Measurements from ENCODE around the gene CNGA1.
"Not testable (repeated sequence)": the region's sequence is repeated elsewhere in the genome, so short reads cannot be mapped to it uniquely, and the experiment has no call there.

Gene CNGA1

DNA sequence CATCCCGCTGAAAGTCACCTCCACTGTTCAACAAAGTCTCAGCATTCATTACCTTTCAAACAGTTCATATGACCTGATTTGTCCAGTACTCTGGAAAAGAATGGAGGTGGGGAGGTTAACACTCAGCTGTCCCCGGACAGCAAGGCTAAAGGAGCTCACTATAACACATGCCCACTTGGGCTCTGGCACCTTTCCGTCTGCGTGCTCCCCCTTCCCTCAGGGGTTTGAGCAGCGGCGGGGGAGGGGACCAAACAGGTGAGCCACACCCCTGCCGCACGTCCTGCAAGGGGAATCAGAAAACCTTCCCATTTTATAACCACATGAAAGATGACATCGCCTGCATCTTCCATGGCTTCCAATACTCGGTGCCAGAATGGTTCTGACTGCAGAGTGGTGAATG is 62.2 kb downstream of the CNGA1 start:
- DNase-seq: no peak

DNA sequence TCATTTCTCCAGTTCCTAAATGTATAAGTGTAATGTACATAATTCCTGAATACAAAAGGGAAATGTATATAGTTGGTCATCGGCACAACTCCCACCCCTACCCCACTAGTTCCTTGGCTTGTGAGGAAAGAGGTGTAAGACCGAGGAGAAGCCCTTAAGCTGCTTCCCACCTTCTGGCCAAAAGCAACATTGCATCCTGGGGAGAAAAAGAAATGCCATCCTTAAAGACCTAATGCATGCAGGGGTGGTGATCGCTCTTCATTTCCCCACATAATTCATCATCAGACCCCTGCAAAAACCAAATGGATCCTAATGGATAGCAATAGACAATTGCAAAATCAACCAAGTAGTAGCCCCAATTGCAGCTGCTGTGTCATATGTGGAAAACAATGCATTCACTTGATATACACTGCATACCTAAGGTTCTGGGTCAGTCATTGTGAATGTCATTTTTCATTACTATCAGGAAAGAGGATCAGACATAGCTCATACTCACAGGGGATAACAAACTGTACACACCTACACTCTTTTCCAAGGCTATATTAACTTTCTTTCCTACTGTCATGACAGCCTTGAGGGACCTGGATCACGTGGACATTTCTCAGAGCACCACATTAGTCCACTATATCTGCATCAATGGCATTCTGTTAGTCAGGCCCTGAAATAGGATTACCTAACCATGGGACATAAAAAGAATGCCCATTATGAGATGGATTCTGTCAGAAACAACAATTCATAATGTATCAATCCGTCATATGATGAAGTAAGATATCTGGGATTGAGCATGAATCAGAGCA is 70.4 kb downstream of the CNGA1 start:
- no peak for DNase-seq

DNA sequence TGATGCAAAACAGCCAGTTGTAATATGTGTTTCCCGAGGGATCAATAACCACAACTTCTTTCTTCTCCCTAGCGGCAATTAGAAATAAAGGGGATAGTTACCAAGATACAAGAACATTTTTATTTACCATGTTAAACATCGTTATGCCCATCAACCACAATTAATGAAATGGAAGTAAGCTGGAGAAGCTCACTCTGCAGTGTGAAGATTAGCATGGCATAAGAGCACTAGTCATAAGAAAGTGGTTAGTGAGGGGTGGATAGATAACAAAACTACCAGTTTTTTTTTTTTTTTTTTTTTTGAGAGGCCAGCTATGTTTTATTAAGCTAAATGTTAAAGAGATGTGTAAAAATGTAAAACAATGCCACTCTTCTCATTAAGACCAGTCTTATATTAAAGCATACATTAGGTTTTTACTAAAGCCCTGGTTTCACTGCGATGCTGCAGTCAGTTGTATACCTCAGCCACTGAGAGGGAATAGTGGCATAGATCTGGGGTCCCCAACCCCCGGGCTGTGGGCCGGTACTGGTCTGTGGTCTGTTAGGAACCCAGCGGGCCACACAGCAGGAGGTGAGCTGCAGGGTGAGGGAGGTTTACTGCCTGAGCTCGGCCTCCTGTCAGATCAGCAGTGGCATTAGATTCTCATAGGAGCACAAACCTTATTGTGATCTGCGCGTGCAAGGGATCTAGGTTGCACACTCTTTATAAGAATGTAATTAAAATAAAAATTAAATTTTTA is 74.2 kb downstream of the CNGA1 start:
- no peak for DNase-seq

DNA sequence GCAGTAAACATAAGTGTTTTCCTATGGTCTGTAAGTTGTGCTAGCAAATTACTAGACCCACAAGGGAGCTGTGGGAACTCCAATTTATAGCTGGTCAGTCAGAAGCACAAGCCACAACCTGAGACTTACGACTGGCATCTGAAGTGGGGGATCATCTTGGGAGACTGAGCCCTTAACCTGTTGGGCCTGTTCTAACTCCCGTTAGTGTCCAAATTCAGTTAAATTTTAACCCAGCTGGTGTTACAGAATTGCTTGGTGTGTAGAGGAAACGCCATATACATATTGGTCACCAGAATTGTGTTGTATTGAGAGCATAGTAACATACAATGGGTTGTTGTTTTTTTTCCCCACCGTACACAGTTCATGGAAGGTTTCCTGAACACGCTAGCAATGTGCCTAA is 77.0 kb downstream of the CNGA1 start:
- DNase-seq: no peak

DNA sequence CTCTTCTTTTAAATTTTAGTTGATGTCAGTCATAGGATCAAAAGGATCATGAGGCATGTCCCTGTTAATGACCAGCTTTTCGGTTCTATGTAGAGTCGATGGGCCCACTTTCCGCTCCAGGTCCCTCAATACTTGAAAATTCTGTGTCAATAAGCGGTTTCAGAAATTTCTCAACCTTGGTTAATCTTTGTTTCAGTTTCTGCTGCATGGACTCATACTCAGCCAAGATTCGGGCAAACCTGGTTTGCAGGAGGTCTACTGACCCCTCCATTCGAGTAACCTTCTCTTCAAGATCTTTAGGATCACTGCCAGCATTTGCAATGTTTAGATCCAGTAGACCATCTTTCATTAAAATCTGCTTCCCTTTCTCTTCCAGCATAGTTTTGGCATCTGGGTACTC is 80.1 kb downstream of the CNGA1 start:
- no peak for DNase-seq

DNA sequence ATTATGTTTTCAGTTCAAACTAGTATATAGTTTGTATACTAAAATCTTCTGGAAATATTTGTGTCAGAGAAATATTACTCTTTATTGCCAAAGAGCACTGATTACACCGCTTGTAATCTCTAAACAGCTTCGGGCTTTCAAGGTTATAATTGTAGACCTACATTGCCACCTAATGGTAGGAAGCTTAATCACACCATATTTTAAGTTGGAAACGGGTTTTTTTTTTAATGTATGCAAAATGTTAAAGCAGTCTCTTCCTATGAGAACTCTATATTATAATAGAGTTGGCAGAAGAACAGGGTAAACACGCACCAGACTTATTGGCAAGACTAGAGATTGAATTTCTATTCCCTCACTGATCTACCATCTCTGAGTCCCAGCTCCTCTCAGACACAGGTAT is 82.6 kb downstream of the CNGA1 start:
- DNase-seq: no peak

DNA sequence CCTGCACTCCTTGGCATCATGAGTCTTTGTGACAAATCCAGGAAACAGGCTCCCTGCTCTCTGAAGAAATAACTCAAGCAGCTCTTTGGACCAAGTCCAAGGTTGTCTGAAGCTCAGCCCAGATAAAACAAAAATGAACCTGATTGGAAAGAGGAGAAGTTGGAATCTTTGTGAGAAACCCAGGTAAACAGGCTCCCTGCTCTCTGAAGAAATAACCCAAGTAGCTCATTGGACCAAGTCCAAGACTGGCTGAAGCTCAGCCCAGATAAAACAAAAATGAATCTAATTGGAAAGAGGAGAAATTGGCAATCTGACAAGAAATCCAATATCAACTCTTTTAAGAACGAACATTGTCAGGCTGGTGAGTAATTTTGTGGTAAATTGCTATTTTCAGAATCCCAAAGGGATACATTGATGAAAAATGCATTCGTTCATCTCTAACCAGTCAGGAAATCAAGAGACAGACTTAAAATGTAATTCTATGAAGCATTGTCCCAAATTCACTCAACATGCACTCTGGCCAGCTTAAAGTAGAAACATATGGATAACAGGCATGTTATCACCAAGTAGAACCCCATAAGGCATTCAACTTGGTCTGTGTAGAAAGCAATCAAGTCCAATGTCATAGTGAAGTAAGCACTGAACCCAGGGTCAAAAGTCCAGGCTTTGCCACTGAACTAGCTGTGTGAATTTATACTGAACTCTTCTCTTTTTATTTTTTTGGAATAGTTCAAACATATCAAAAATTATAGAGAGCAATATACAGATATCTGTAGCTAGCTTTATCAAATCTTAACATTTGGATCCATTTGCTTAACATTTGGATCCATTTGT is 85.3 kb downstream of the CNGA1 start:
- DNase-seq: no peak

DNA sequence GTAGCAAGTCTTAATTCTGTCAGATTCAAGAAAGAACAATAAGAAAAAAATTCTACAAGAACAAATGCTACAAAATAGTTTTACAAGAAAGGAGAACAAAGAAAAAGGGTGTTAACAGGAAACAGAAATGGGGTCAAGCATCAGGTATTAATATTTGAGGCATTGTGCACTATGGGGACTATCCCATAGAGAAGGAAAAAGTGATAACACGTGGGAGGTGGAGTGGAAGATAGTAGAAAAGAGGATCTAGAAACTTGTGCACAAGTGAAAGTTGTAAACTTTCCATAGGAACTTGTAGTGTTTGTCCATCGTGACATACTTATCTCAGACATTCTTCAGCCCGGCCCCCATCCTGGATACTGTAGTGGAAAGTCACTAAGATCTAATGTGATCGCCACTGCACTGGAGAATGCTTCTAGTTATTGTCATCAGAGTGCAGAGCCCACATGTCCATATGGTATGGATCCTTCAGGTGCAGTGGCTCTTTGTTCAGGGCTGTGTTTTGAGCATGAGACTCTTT is 86.7 kb downstream of the CNGA1 start:
- DNase-seq: no peak

DNA sequence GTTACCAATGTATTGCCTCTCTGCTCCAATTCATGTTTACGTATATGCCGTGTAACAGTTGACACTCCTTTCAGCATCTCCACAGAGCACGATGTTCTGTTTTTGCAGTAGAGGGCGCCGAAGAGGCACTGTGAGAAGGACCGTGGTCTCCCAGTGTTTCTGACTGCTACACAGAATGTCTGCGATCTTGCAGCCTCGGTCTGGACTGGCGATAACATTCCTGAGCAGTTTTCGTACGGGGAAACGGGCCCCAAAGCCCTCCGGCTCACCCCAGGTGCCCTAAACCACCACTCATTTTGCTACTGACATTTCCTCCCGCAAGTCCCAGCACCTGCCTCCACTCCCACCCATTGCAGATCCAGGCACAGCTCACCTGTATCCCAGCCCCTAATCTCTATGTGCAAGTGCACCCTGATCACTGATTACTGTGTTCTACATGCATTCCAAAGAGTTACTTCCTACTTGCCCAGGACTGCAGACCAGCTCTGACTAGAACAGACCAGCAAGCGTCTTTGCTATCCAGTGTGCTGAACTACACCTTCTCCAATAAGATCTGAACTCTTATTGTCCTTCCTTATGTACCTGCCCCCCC is 89.7 kb downstream of the CNGA1 start:
- DNase-seq: peak; percentile 40

DNA sequence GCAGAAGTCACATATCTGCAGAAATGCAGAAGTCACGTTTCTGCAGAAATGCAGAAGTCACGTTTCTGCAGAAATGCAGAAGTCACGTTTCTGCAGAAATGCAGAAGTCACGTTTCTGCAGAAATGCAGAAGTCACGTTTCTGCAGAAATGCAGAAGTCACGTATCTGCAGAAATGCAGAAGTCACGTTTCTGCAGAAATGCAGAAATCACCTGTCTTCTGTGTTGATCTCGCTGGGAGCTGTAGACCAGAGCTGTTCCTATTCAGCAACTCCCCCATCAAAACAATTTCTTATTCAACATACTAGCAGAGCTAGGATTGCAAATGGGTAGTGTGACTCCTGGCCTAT is 93.2 kb downstream of the CNGA1 start:
- DNase-seq: not testable (repeated sequence)

DNA sequence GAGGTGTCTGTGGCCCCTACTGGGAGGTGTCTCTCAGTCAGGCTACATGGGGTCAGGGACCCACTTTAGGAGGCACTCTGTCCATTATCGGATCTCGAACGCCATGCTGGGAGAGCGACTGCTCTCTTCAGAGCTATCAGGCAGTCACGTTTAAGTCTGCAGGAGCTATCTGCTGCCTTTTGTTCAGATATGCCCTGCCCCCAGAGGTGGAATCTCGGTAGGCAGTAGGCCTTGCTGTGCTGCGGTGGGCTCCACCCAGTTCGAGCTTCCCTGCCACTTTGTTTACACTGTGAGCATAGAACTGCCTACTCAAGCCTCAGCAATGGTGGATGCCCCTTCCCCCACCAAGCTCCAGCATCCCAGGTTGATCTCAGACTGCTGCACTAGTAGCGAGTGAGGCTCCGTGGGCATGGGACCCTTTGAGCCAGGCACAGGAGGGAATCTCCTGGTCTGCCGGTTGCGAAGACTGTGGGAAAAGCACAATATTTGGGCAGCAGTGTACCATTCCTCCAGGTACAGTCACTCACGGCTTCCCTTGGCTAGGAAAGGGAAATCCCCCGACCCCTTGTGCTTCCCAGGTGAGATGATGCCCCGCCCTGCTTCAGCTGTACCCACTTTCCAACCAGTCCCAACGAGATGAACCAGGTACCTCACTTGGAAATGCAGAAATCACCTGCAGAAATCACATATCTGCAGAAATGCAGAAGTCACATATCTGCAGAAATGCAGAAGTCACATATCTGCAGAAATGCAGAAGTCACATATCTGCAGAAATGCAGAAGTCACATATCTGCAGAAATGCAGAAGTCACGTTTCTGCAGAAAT is 93.8 kb downstream of the CNGA1 start:
- not testable (repeated sequence) for DNase-seq

DNA sequence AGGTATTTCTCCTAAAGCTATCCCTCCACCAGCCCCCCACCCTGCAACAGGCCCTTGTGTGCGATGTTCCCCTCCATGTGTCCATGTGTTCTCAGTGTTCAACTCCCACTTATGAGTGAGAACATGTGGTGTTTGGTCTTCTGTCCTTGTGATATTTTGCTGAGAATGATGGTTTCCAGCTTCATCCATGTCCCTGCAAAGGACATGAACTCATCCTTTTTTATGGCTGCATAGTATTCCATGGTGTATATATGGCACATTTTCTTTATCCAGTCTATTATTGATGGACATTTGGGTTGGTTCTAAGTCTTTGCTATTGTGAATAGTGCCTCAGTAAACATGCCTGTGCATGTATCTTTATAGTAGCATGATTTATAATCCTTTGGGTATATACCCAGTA is 99.3 kb downstream of the CNGA1 start:
- not testable (repeated sequence) for DNase-seq

DNA sequence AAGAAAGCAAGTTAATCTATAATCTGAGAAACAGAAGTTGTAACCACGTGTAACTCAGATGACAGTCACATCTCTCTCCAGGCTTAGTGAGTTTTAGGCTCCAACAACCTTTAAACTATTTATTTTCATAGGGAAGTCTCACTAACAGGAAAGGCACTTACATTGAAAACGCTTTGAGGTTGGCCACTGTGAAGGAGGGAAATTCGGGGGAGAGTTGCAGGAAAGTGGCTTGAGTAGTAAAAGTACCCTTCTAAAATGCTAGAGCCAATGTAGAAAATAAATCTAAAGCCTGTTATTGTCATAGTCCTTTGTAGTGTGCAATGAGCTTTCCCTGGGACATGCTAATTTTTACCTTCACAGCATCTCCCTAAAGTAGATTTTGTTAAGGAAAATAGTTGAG is 101.1 kb downstream of the CNGA1 start:
- DNase-seq: no peak

DNA sequence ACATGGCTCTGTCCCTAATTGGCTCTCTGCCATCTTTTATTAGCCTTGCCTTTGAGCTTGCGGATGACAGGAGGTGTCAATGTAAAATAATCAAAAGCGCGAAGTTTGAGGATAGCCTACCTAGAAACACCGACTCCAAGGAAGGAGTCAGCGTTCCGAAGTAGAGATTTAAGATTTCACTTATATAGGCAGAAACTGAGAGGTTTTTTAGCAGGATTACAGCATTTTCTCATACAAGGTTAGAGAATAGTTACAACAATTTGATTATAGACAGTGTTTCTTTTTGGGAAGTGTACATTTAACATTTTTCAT is 101.6 kb downstream of the CNGA1 start:
- DNase-seq: no peak

DNA sequence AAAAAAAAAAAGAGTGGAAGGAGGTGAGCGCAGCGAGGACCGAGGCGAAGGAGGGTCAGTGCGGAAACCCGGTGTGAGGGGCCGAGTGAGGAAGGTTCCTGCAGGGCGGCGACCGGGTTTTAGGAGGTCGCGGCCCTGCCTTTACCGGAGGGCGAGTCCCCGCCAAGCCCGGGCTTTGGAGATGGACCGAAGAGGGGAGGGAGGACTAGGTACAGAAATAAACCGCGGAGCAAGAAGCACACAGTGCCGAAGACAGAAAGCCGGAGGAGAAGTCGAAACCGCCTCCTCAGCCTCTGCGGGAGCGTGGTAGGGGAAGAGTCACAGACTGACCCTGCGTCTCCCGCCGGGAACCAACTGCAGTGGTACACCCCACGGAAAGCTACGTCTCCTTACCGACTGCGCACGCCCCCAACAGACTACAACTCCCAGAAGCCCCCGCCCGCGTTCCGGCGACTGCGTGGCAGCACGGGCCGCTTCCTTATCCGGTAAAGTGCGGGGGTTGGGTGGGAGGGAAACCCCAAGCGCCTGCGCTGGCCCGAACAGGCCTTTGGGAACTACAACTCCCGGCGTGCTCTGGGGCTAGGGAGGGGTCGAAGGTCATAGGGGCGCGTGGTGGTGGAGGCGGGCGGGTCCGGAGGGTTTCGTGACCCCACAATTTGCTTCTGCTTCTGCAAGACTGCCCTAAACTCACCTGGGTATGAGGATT is 102.1 kb downstream of the CNGA1 start, which contains the start of gene NFXL1:
TSS of gene NFXL1 (minus strand) at position 364 of the 706 bp plus-strand sequence. CDS start 380 bp downstream, outside the sequence.
- peak; percentile 97 for DNase-seq

DNA sequence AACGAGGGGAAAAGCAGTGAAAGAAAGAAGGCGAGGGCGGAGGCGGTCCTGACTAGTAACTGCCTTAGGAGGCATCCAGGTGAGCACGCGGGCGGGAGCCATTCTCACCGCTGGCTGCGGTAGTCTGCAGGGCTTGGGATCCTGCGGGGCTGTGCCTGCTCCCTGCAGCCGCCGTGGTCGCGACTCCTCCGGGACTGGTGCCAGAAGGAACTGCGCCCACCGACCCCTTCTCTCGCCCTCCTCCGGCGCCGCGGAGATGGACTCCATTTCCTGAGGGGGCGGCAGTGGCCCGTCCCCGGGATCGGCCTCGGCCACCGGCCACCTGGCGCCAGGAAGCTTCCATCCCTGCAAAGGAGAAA is 102.6 kb downstream of the CNGA1 start:
- peak; percentile 26 for DNase-seq

DNA sequence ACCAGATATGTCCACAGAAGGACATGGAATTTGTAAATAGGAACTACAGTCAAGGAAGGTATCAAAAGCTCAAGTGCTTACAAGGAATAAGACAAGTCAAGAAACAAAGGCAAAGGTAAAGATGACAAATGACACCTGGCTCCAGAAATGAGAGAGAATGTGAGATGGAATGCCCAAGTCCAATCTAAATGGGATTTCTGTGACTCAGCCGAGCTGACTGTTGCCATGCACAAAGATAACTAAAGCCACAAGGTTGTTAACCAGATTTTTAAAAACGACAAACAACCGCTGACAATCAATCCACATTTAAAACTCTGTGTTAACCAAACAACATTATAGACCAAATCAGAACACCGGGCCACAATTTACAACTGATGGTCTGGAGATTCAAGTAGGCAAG is 103.2 kb downstream of the CNGA1 start:
- DNase-seq: no peak

DNA sequence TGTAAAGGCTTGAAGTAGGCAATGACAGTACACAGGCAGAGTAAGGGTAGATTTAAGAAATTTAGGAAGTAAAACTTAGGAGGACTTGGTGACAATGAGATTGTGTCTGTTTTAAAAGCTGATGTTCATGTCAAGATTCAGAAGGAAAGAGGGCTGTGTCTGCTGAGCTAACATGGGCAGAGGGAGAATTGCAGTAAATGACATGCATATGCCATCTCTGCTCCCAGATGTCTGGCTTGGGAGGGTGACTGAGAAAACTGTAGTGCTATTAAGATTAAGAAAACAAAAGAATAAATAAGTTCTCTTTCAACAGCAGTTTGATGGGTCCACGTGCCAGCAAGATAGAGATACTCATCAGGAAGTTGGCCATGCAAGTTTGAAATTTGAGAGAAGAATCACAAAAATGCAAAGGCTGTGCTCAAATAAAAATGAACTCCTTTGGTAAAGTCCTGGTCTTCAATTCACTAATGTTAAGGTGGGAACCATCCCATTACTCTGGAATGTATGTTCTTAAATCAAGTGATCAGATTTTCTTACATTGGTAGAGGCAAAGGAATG is 109.3 kb downstream of the CNGA1 start:
- no peak for DNase-seq

DNA sequence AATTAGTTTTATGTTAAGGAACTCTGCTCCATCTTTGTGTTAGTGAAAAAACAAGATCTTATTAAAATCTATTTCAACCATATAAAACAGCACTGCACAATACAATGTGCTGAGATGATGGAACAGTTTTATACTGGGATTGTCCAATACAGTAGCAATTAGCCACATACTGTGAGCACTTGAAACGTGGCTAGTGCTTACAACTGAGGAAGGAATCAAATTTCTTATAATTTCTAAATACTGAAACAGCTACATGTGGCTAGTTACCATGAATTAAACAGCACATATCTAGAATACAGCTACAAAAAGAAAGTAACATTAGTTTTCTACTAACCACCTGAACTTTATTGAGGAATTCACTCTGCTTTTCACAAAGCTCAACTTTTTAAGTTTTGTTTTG is 116.8 kb downstream of the CNGA1 start:
- DNase-seq: no peak

DNA sequence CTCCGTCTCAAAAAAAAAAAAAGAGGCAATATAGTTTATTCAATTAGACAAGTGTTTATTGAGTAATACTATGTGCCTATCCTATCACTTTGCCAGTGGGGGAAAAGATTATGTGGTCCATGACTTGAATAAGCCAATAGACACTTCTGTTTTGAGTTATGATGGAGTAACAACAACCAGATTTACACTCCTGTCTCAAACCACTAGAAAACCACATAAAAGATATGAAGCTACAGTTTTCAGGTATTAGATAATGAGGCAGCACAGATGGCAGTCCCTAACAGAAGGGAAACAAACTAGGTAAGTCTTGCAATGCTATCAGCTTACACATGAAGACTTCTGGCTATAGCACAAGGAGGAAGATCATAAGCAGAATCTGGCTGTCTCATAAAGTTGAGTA is 124.6 kb downstream of the CNGA1 start:
- no peak for DNase-seq
